ENCODE data around the gene P2RX7.

DNA sequence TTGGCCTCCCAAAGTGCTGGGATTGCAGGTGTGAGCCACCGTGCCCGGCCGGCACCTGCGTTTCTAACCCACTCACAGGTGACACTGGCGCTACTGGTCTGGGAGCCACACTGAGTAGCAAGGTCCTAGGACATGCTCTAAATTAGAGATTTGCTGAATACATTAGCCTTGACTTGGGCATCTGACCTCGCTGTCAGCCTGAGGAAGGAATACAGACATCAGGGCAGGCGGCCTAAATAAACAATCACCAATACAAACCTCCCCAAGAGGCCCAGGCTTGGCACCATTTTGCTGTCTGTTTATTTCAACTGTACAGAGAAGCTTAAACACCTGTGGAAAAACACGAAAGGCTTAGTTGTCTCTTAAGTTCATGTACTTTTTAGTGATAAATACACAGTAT, 104.7 kb downstream of the P2RX7 start:
- TF ChIP-seq, protein P1, sequence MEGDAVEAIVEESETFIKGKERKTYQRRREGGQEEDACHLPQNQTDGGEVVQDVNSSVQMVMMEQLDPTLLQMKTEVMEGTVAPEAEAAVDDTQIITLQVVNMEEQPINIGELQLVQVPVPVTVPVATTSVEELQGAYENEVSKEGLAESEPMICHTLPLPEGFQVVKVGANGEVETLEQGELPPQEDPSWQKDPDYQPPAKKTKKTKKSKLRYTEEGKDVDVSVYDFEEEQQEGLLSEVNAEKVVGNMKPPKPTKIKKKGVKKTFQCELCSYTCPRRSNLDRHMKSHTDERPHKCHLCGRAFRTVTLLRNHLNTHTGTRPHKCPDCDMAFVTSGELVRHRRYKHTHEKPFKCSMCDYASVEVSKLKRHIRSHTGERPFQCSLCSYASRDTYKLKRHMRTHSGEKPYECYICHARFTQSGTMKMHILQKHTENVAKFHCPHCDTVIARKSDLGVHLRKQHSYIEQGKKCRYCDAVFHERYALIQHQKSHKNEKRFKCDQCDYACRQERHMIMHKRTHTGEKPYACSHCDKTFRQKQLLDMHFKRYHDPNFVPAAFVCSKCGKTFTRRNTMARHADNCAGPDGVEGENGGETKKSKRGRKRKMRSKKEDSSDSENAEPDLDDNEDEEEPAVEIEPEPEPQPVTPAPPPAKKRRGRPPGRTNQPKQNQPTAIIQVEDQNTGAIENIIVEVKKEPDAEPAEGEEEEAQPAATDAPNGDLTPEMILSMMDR (conservative IDR thresholded peaks at IDR 0.05; ENCODE audit: low read depth, low read length) = no peak
- TF ChIP-seq EZH2 (IDR thresholded peaks at IDR 0.05; ENCODE audit: borderline replicate concordance, low read depth, low read length, poor library complexity, severe bottlenecking) = no peak

All from A673 (cell line).